ENCODE data around the gene CCDC93. TPM values are rescaled to one million over a fixed set of nuclear protein-coding genes. Genes with fewer than 3 reads are reported as not detected.

Gene CCDC93
- total RNA-seq, 1 donor from 2014 or later, result 64.5 TPM

GRCh38 chr2:117949806-117950205, 64.1 kb downstream of the CCDC93 start:
- DNase-seq (ENCODE audit: low spot score), result no peak

GRCh38 chr2:117948615-117949014, 65.3 kb downstream of the CCDC93 start:
- Mint-ChIP-seq H3K27me3 (ENCODE audit: unreplicated experiment) (peaks cover 2% of the 10 kb centered on the region), H3K4me1 (ENCODE audit: unreplicated experiment) (peaks cover 32% of the 10 kb centered on the region), H3K9me3 (ENCODE audit: unreplicated experiment) (no peaks in the 10 kb centered on the region), H3K27ac (ENCODE audit: unreplicated experiment) (no peak overlapping the region), H3K4me3 (ENCODE audit: unreplicated experiment) (no peak overlapping the region), H3K36me3 (ENCODE audit: low read depth, unreplicated experiment) (peaks cover 65% of the 10 kb centered on the region)
- no peak for DNase-seq (ENCODE audit: low spot score)
- no peak for TF ChIP-seq CTCF (IDR thresholded peaks at IDR 0.05; ENCODE audit: unreplicated experiment)

More at GRCh38 chr2:117949806-117950205, 64.1 kb downstream of the CCDC93 start:
- no peak overlapping the region for H3K27ac Mint-ChIP-seq (ENCODE audit: unreplicated experiment)
- peaks cover 2% of the 10 kb centered on the region for H3K27me3 Mint-ChIP-seq (ENCODE audit: unreplicated experiment)
- H3K9me3 Mint-ChIP-seq (ENCODE audit: unreplicated experiment), result no peaks in the 10 kb centered on the region
- H3K36me3 Mint-ChIP-seq (ENCODE audit: low read depth, unreplicated experiment), result peaks cover 67% of the 10 kb centered on the region
- no peak for TF ChIP-seq CTCF (IDR thresholded peaks at IDR 0.05; ENCODE audit: unreplicated experiment)
- peaks cover 26% of the 10 kb centered on the region for H3K4me1 Mint-ChIP-seq (ENCODE audit: unreplicated experiment)
- H3K4me3 Mint-ChIP-seq (ENCODE audit: unreplicated experiment), result no peak overlapping the region

GRCh38 chr2:117945296-117945695, 68.6 kb downstream of the CCDC93 start:
- no peak overlapping the region for H3K27ac Mint-ChIP-seq (ENCODE audit: unreplicated experiment)
- no peak for TF ChIP-seq CTCF (IDR thresholded peaks at IDR 0.05; ENCODE audit: unreplicated experiment)
- H3K4me1 Mint-ChIP-seq (ENCODE audit: unreplicated experiment), result peaks cover 33% of the 10 kb centered on the region
- H3K27me3 Mint-ChIP-seq (ENCODE audit: unreplicated experiment), result peaks cover 7% of the 10 kb centered on the region
- DNase-seq (ENCODE audit: low spot score), result no peak
- peak overlapping the region; percentile 64 for H3K4me3 Mint-ChIP-seq (ENCODE audit: unreplicated experiment)
- no peaks in the 10 kb centered on the region for H3K9me3 Mint-ChIP-seq (ENCODE audit: unreplicated experiment)
- peaks cover 66% of the 10 kb centered on the region for H3K36me3 Mint-ChIP-seq (ENCODE audit: low read depth, unreplicated experiment)

- Mint-ChIP-seq H3K4me1 (ENCODE audit: unreplicated experiment) (peaks cover 36% of the 10 kb centered on the region), H3K36me3 (ENCODE audit: low read depth, unreplicated experiment) (peaks cover 71% of the 10 kb centered on the region), H3K27me3 (ENCODE audit: unreplicated experiment) (peaks cover 7% of the 10 kb centered on the region), H3K9me3 (ENCODE audit: unreplicated experiment) (no peaks in the 10 kb centered on the region), H3K27ac (ENCODE audit: unreplicated experiment) (no peak overlapping the region), H3K4me3 (ENCODE audit: unreplicated experiment) (no peak overlapping the region)
- DNase-seq (ENCODE audit: low spot score), result no peak
- no peak for TF ChIP-seq CTCF (IDR thresholded peaks at IDR 0.05; ENCODE audit: unreplicated experiment)
These were observed 69.1 kb downstream of the CCDC93 start for GRCh38 chr2:117944816-117945215.

GRCh38 chr2:117943013-117943672, 70.7 kb downstream of the CCDC93 start:
- peaks cover 76% of the 10 kb centered on the region for H3K36me3 Mint-ChIP-seq (ENCODE audit: low read depth, unreplicated experiment)

More at GRCh38 chr2:117943013-117943672, 70.7 kb downstream of the CCDC93 start:
- no peak for DNase-seq (ENCODE audit: low spot score)
- Mint-ChIP-seq H3K27me3 (ENCODE audit: unreplicated experiment) (peaks cover 7% of the 10 kb centered on the region), H3K4me3 (ENCODE audit: unreplicated experiment) (peak overlapping the region; percentile 28), H3K9me3 (ENCODE audit: unreplicated experiment) (no peaks in the 10 kb centered on the region), H3K27ac (ENCODE audit: unreplicated experiment) (no peak overlapping the region), H3K4me1 (ENCODE audit: unreplicated experiment) (peaks cover 49% of the 10 kb centered on the region)
- no peak for TF ChIP-seq CTCF (IDR thresholded peaks at IDR 0.05; ENCODE audit: unreplicated experiment)
